ENCODE measurements around the gene DMRTA2.

Gene DMRTA2

DNA sequence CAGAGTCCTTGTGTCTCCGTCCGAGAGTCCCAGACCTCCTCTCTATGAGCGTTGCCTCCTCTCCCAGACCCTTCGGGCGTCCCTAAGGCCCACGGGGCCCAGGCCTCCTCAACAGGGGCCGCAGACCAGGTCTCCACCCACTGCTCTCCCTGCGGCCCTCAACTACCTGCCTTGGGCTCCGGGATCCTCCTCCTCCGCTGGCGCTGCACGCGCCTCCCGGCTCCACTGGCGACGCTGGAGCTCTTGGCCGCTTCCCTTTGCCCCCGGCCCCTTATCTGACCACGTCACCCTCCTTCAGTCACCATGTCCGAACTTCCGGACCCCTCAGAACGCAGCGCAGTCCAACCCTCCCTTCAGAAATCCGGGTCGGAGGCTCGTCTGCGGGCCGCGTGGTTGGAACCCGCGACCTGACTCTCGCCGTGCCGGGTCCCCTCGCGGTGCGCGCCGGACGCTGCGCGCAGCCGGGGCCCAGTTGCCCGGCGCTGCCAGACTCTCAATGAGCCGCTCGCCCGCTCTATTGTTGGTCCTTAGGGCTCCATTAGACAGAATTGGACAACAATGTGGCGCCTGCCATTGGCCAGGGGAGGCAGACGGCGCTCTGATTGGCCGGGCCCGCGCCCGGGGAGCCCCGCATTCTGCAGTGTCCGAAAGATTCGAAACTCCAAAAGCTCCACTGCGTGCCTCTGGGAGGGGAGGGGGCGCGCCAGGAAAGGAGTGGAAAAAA, at the start of gene DMRTA2:
Gene DMRTA2, minus strand, starts transcription at position 498 of the 724 bp plus-strand sequence. CDS start 1,907 bp downstream, outside the sequence.
- Histone ChIP-seq H3K4me1 (ENCODE audit: control insufficient read depth, insufficient read depth, low read length) (peaks cover 2% of the 10 kb centered on the region), H3K9me3 (ENCODE audit: control insufficient read depth, insufficient read depth, low read length) (no peaks in the 10 kb centered on the region), H3K4me3 (ENCODE audit: low read depth, low read length) (peak within 1 kb of the TSS; percentile 56), H3K27me3 (ENCODE audit: control insufficient read depth, insufficient read depth, low read length) (peaks cover 99% of the 10 kb centered on the region), H3K9ac (ENCODE audit: low read depth, low read length) (no peak within 1 kb of the TSS), H3K36me3 (ENCODE audit: control insufficient read depth, insufficient read depth, low read length) (no peaks in the 10 kb centered on the region)

DNA sequence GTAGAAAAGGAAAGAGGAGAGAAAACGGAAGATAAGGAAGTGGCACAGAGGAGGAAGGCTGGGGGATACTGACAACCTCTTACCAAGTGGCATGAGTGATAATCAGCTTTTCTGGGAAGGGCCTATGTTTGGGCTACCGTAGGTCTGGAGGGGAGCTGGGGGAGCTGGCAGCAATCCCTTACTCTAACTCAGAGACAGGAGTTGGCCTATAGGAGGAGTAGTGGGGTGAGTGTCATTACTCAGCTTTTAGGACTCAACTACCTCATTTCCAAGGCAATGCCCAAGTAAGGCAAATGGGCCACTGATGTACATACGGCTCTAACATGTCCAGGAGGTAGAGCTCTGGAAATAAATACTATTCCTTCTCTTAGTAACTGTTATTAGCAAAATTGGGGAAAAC, 48.7 kb upstream of the DMRTA2 start:
- Histone ChIP-seq H3K9ac (ENCODE audit: low read depth, low read length) (no peak overlapping the region), H3K4me1 (ENCODE audit: control insufficient read depth, insufficient read depth, low read length) (peaks cover 11% of the 10 kb centered on the region), H3K36me3 (ENCODE audit: control insufficient read depth, insufficient read depth, low read length) (no peaks in the 10 kb centered on the region), H3K27me3 (ENCODE audit: control insufficient read depth, insufficient read depth, low read length) (no peaks in the 10 kb centered on the region), H3K9me3 (ENCODE audit: control insufficient read depth, insufficient read depth, low read length) (no peaks in the 10 kb centered on the region), H3K4me3 (ENCODE audit: low read depth, low read length) (no peak overlapping the region)

DNA sequence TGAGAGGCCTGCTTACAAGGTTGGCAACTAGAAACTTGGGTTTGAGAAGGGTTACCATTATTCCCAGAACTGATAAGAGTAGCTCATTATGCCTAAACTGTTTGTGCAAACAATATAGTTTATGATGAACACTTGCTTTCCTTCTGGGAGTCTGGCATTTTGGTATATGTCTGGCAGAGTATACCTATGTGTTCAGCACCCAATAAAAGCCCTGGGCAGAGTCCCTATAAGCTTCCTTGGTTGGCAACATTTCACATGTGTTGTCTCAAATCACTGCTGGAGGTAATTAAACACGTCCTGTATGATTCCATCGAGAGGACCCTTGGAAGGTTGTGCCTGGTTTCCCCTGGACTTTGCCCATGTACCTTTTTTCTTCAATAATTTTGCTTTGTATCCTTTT, 39.7 kb upstream of the DMRTA2 start:
- Histone ChIP-seq H3K9me3 (ENCODE audit: control insufficient read depth, insufficient read depth, low read length) (no peaks in the 10 kb centered on the region), H3K27me3 (ENCODE audit: control insufficient read depth, insufficient read depth, low read length) (no peaks in the 10 kb centered on the region), H3K4me1 (ENCODE audit: control insufficient read depth, insufficient read depth, low read length) (no peaks in the 10 kb centered on the region)

DNA sequence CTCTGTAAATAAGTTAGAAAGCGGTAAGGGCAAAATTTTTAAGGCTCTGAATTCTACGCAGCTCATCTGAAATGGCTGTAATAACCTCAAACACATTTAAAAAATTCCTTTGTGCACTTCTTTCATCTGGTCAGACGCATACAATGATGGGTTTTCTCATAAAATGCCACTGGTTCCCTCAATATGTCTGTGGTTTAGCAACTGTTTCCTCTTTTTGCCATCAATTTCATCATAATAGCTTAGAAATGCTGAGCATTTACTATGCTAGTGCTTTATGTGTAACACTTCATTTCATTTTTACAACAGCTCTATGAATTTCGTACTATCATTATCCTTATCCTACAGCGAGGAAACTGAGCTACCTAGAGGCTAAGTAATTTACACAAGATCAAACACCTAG, 35.3 kb upstream of the DMRTA2 start:
- Histone ChIP-seq H3K36me3 (ENCODE audit: control insufficient read depth, insufficient read depth, low read length) (no peaks in the 10 kb centered on the region), H3K4me1 (ENCODE audit: control insufficient read depth, insufficient read depth, low read length) (no peaks in the 10 kb centered on the region), H3K27me3 (ENCODE audit: control insufficient read depth, insufficient read depth, low read length) (no peaks in the 10 kb centered on the region), H3K9ac (ENCODE audit: low read depth, low read length) (no peak overlapping the region), H3K4me3 (ENCODE audit: low read depth, low read length) (no peak overlapping the region), H3K9me3 (ENCODE audit: control insufficient read depth, insufficient read depth, low read length) (no peaks in the 10 kb centered on the region)

More for the DNA sequence above, 39.7 kb upstream of the DMRTA2 start:
- Histone ChIP-seq H3K4me3 (ENCODE audit: low read depth, low read length) (no peak overlapping the region), H3K36me3 (ENCODE audit: control insufficient read depth, insufficient read depth, low read length) (no peaks in the 10 kb centered on the region), H3K9ac (ENCODE audit: low read depth, low read length) (no peak overlapping the region)

DNA sequence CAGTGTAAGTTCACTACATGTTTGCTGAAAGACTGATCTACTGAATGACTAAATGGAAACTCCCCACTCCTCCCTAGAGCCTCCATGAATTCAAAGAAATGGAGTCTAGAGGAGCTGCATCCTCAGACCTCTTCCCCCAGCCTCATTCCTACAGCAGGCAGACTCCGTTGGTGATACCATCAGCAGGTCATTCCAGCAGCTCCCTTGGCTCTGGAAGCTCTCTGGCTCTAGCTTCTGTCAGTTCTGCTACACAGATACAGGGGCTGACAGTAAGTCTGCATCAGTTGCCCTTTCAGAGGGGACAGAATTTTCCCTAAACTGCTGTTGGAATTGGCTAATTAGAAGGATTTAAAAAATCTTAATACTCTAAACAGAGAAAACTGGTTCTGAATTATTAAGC, 31.7 kb upstream of the DMRTA2 start:
- Histone ChIP-seq H3K4me1 (ENCODE audit: control insufficient read depth, insufficient read depth, low read length) (no peaks in the 10 kb centered on the region), H3K9me3 (ENCODE audit: control insufficient read depth, insufficient read depth, low read length) (no peaks in the 10 kb centered on the region), H3K9ac (ENCODE audit: low read depth, low read length) (no peak overlapping the region), H3K4me3 (ENCODE audit: low read depth, low read length) (no peak overlapping the region), H3K36me3 (ENCODE audit: control insufficient read depth, insufficient read depth, low read length) (no peaks in the 10 kb centered on the region), H3K27me3 (ENCODE audit: control insufficient read depth, insufficient read depth, low read length) (no peaks in the 10 kb centered on the region)

DNA sequence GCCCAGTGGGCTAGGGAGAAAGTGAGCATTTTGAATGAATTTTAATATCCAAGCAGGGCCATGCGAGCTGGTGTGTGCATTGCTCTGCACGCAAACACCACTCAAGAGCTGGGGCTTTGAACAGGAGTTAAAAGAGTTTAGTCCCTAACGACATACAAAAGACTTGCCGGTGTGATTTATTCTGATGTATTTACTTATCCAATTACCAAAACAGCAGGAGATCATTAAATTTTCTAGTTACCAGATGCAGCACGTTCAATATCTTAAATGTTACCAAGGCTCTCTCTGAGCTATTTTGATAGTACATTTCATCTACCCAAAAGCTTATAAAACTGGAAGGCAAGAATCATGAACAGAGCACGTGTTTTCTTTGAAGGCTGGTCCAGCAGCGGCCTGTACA, 30.0 kb upstream of the DMRTA2 start:
- Histone ChIP-seq H3K9ac (ENCODE audit: low read depth, low read length) (no peak overlapping the region), H3K9me3 (ENCODE audit: control insufficient read depth, insufficient read depth, low read length) (no peaks in the 10 kb centered on the region), H3K4me3 (ENCODE audit: low read depth, low read length) (no peak overlapping the region), H3K4me1 (ENCODE audit: control insufficient read depth, insufficient read depth, low read length) (no peaks in the 10 kb centered on the region), H3K36me3 (ENCODE audit: control insufficient read depth, insufficient read depth, low read length) (no peaks in the 10 kb centered on the region), H3K27me3 (ENCODE audit: control insufficient read depth, insufficient read depth, low read length) (no peaks in the 10 kb centered on the region)

DNA sequence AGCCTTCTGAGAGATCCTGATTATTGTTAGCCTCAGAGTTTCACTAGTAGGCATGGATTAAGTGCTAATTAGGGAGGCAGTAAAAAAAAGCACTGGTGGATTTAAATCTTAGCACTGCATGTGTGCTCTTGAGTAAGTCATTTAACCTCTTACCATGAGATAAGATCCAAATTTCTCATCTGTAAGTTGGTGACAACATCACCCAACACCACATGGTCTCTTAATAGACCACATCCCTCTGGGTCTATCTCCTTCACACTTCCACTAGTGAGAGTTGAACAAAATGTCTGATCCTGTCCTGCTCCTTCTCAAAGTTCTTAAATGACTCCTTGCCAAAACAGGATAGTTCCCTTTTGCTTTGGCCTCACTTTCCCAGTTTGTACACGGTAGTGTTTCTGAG, 29.5 kb upstream of the DMRTA2 start:
- Histone ChIP-seq H3K4me3 (ENCODE audit: low read depth, low read length) (no peak overlapping the region), H3K9me3 (ENCODE audit: control insufficient read depth, insufficient read depth, low read length) (no peaks in the 10 kb centered on the region), H3K4me1 (ENCODE audit: control insufficient read depth, insufficient read depth, low read length) (no peaks in the 10 kb centered on the region), H3K27me3 (ENCODE audit: control insufficient read depth, insufficient read depth, low read length) (no peaks in the 10 kb centered on the region), H3K36me3 (ENCODE audit: control insufficient read depth, insufficient read depth, low read length) (no peaks in the 10 kb centered on the region), H3K9ac (ENCODE audit: low read depth, low read length) (no peak overlapping the region)

DNA sequence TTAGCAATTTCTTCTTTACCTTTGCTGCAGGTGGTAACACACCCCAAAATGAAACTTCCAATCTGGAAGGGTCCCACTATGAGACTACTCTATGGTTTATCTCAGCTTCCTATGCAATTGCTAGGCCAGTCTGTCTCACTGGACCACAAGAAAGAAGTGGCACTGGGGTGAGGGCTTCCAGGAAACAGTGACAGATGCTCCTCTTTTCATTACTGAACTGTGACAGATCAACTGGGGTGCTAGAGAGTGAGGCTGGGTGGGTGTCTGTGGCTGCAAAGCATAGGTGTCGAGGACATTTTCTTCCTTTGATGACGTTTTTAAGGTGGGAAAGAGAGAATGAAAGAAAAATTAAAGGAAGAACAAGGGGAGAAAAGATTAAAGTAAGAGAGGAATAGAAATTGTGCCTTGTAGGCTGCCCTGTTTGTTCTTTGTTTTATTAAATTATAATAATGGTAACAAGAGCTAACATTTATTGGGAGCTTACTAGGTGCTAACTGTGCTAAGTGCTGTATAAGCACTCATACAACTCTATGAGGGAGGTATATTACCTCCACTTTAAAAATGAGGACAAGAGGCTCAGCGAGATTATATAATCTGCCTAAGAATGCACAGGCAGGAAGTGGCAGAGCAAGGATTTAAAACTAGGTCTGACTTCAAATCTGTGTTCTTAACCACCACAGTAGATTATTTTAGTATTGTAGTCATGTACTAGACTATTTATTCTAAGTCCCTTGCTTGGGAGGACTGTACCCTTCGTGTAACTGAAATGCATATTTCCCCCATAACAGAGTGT, 27.8 kb upstream of the DMRTA2 start:
- Histone ChIP-seq H3K9ac (ENCODE audit: low read depth, low read length) (no peak overlapping the region), H3K4me1 (ENCODE audit: control insufficient read depth, insufficient read depth, low read length) (no peaks in the 10 kb centered on the region), H3K9me3 (ENCODE audit: control insufficient read depth, insufficient read depth, low read length) (no peaks in the 10 kb centered on the region), H3K36me3 (ENCODE audit: control insufficient read depth, insufficient read depth, low read length) (no peaks in the 10 kb centered on the region), H3K4me3 (ENCODE audit: low read depth, low read length) (no peak overlapping the region), H3K27me3 (ENCODE audit: control insufficient read depth, insufficient read depth, low read length) (no peaks in the 10 kb centered on the region)

DNA sequence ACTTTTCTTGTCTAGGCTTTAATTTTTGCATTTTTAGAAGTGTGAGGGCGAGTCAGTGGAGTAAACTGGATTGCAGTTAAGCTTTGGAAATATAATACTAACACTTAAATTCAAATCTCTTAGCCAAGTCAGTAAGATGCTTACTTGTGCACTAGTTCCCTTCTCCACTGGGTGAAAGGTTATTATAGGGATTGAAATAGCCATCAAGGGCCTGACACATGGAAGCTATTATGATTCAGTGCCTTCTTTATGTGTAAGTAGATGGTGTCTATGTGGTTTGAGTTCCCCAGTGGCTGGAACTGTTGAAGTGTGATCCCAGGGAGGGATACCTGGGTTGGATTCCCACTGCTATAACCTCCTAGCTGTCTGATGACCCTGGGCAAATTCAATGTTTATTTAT, 24.7 kb upstream of the DMRTA2 start:
- H3K36me3 ChIP-seq (ENCODE audit: control insufficient read depth, insufficient read depth, low read length) = no peaks in the 10 kb centered on the region
- no peak overlapping the region for H3K9ac ChIP-seq (ENCODE audit: low read depth, low read length)
- H3K4me3 ChIP-seq (ENCODE audit: low read depth, low read length) = no peak overlapping the region
- H3K27me3 ChIP-seq (ENCODE audit: control insufficient read depth, insufficient read depth, low read length) = no peaks in the 10 kb centered on the region
- H3K4me1 ChIP-seq (ENCODE audit: control insufficient read depth, insufficient read depth, low read length) = no peaks in the 10 kb centered on the region
- no peaks in the 10 kb centered on the region for H3K9me3 ChIP-seq (ENCODE audit: control insufficient read depth, insufficient read depth, low read length)

DNA sequence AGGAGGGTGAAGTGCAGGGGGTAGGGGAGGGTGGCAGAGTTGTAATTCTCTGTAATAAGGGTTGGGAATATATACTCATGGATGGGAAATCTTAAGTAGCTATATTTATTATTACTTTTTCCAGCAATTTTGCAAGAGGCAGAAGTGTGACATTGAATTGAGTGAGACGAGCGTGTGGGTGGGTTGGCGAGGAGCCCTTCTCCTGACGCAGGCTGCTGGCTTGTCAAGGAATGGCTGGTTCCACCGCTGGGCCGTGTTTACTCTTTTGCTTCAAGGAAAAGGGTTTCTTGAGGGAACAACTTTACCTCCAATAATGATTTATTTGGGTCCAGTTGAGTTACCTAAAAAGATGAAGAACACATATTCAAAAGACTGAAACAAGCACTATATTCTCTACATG, 17.9 kb upstream of the DMRTA2 start:
- Histone ChIP-seq H3K9ac (ENCODE audit: low read depth, low read length) (no peak overlapping the region), H3K4me1 (ENCODE audit: control insufficient read depth, insufficient read depth, low read length) (no peaks in the 10 kb centered on the region), H3K27me3 (ENCODE audit: control insufficient read depth, insufficient read depth, low read length) (no peaks in the 10 kb centered on the region), H3K9me3 (ENCODE audit: control insufficient read depth, insufficient read depth, low read length) (no peaks in the 10 kb centered on the region), H3K4me3 (ENCODE audit: low read depth, low read length) (no peak overlapping the region), H3K36me3 (ENCODE audit: control insufficient read depth, insufficient read depth, low read length) (no peaks in the 10 kb centered on the region)

DNA sequence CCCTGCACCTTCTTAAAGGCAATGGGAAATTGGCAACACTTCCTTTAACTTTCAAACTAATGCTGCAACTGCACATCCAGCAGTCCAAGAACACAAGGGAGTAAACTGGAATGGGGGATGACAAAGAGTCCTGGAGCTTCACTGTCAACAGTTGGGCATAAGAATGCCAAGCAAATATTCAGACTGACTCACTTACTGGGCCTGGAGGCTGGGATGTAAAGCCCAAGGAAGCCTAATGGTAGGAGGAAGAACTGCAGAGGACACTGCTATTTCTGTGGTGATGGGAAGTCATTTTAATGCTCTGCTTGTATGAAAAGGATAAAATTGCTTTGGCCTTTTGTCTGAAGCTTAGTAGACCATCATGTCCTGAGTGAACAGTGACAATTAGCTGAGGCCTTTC, 15.7 kb upstream of the DMRTA2 start:
- H3K4me3 ChIP-seq (ENCODE audit: low read depth, low read length) = no peak overlapping the region
- H3K9me3 ChIP-seq (ENCODE audit: control insufficient read depth, insufficient read depth, low read length) = no peaks in the 10 kb centered on the region
- peaks cover 9% of the 10 kb centered on the region for H3K27me3 ChIP-seq (ENCODE audit: control insufficient read depth, insufficient read depth, low read length)
- no peaks in the 10 kb centered on the region for H3K36me3 ChIP-seq (ENCODE audit: control insufficient read depth, insufficient read depth, low read length)
- H3K9ac ChIP-seq (ENCODE audit: low read depth, low read length) = no peak overlapping the region
- H3K4me1 ChIP-seq (ENCODE audit: control insufficient read depth, insufficient read depth, low read length) = no peaks in the 10 kb centered on the region

DNA sequence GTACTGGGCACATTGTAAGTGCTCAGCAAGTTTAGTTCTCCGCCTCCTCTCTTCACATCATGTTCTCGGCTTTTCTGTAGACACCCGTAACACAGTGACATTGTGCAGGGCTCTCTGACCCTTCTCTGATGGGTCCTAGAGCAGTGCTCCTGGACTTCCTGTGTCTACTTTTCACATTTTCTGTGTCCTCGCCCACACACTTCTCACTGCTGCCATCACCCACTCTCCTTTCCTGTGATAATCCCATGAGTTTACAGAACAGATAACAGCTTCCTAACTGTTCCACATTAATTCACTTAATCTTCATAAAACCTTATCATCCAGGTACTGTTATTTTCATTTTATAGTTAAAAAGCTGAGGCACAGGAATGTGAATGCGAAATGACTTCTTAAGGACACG, 13.2 kb upstream of the DMRTA2 start:
- Histone ChIP-seq H3K4me1 (ENCODE audit: control insufficient read depth, insufficient read depth, low read length) (no peaks in the 10 kb centered on the region), H3K27me3 (ENCODE audit: control insufficient read depth, insufficient read depth, low read length) (peaks cover 33% of the 10 kb centered on the region), H3K9ac (ENCODE audit: low read depth, low read length) (no peak overlapping the region), H3K4me3 (ENCODE audit: low read depth, low read length) (no peak overlapping the region), H3K36me3 (ENCODE audit: control insufficient read depth, insufficient read depth, low read length) (no peaks in the 10 kb centered on the region), H3K9me3 (ENCODE audit: control insufficient read depth, insufficient read depth, low read length) (no peaks in the 10 kb centered on the region)
